Stimulated activated naive CD8-positive, alpha-beta T cell treated with anti-CD3 and anti-CD28 coated beads, Interleukin-15, Interleukin-2, amounts not matched to agents 100 ng/mL and 50 ng/mL, for 24 hours (primary cell): ENCODE measurements around the gene OR2AK2.
"Not testable (repeated sequence)": the region's sequence is repeated elsewhere in the genome, so short reads cannot be mapped to it uniquely, and the experiment has no call there.

Source experiments
- H3K27ac Mint-ChIP-seq: one replicate; pipeline ENCODE4 v1.8.0; 2021; ENCODE audit warnings: mild to moderate bottlenecking, mixed read lengths
- H3K27me3 Mint-ChIP-seq: one replicate; pipeline ENCODE4 v1.8.0; 2021; ENCODE audit warnings: mixed read lengths
- H3K36me3 Mint-ChIP-seq: one replicate; pipeline ENCODE4 v1.8.0; 2021; ENCODE audit warnings: low read depth, mixed read lengths
- H3K4me1 Mint-ChIP-seq: one replicate; pipeline ENCODE4 v1.8.0; 2021; ENCODE audit warnings: low read depth, mixed read lengths
- H3K4me3 Mint-ChIP-seq: one replicate; pipeline ENCODE4 v1.8.0; 2021; ENCODE audit warnings: mild to moderate bottlenecking, mixed read lengths
- H3K9me3 Mint-ChIP-seq: one replicate; pipeline ENCODE4 v1.8.0; 2021; ENCODE audit warnings: mixed read lengths

Gene OR2AK2

GRCh38 chr1:247964933-247965332 lies at the start of gene OR2AK2:
TSS of gene OR2AK2 (plus strand) at chr1:247965233. CDS start at chr1:247965377, 144 bp downstream.
- Mint-ChIP-seq H3K4me1 (no peaks in the 10 kb centered on the region), H3K27ac (no peak within 1 kb of the TSS), H3K4me3 (no peak within 1 kb of the TSS), H3K36me3 (no peaks in the 10 kb centered on the region), H3K27me3 (peaks cover 9% of the 10 kb centered on the region), H3K9me3 (peaks cover 5% of the 10 kb centered on the region)

- Mint-ChIP-seq H3K4me3 (no peak within 1 kb of the TSS), H3K9me3 (no peaks in the 10 kb centered on the region), H3K36me3 (no peaks in the 10 kb centered on the region), H3K27ac (no peak within 1 kb of the TSS), H3K4me1 (no peaks in the 10 kb centered on the region), H3K27me3 (peaks cover 4% of the 10 kb centered on the region)
Measured at GRCh38 chr1:247919952-247920351, 45.1 kb upstream of the OR2AK2 start, which contains the start of gene OR2T8. TSS of gene OR2T8 (plus strand) at chr1:247920252. CDS start at chr1:247921018, 766 bp downstream.

- H3K27me3 Mint-ChIP-seq, result no peaks in the 10 kb centered on the region
- no peaks in the 10 kb centered on the region for H3K36me3 Mint-ChIP-seq
- H3K27ac Mint-ChIP-seq, result no peak overlapping the region
- no peaks in the 10 kb centered on the region for H3K9me3 Mint-ChIP-seq
- no peak overlapping the region for H3K4me3 Mint-ChIP-seq
- H3K4me1 Mint-ChIP-seq, result no peaks in the 10 kb centered on the region
Measured at GRCh38 chr1:247923941-247924340, 41.1 kb upstream of the OR2AK2 start.

DNA sequence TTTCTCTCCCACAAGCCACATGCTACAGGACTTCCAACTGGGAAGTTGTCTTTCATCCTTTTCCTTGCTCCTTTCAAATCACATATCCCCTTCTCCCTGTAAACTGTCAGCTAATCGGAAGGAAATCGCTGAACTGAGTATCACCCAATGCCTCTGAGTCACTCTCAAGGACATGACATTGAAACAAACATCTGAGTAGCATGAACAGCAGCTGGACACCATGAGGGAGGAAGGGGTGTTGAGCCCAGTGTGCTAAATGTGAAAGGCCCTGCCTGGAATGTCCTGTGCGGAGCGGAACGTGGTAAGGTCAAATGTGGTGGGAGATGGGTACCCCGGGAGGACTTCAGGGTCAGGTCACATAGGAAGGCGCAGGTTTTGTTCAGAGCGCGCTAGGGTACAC lies 40.2 kb upstream of the OR2AK2 start, which contains the start of gene OR2AJ1:
Gene OR2AJ1, plus strand, starts transcription at position 22 of the 400 bp plus-strand sequence. CDS start 8,880 bp downstream, outside the sequence.
- H3K4me3 Mint-ChIP-seq, result no peak within 1 kb of the TSS
- no peaks in the 10 kb centered on the region for H3K4me1 Mint-ChIP-seq
- H3K27ac Mint-ChIP-seq, result no peak within 1 kb of the TSS
- H3K9me3 Mint-ChIP-seq, result no peaks in the 10 kb centered on the region
- no peaks in the 10 kb centered on the region for H3K36me3 Mint-ChIP-seq
- no peaks in the 10 kb centered on the region for H3K27me3 Mint-ChIP-seq

DNA sequence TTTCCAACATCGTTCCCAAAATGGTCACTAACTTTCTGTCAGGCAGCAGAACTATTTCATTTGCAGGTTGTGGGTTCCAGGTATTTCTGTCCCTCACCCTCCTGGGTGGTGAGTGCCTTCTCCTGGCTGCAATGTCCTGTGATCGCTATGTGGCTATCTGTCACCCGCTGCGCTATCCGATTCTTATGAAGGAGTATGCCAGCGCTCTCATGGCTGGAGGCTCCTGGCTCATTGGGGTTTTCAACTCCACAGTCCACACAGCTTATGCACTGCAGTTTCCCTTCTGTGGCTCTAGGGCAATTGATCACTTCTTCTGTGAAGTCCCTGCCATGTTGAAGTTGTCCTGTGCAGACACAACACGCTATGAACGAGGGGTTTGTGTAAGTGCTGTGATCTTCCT lies 31.0 kb upstream of the OR2AK2 start:
- Mint-ChIP-seq H3K4me1 (no peaks in the 10 kb centered on the region), H3K27me3 (no peaks in the 10 kb centered on the region), H3K27ac (no peak overlapping the region), H3K36me3 (no peaks in the 10 kb centered on the region), H3K4me3 (no peak overlapping the region), H3K9me3 (peaks cover 8% of the 10 kb centered on the region)

- H3K9me3 Mint-ChIP-seq, result peaks cover 8% of the 10 kb centered on the region
- no peak overlapping the region for H3K27ac Mint-ChIP-seq
- H3K4me3 Mint-ChIP-seq, result no peak overlapping the region
- no peaks in the 10 kb centered on the region for H3K36me3 Mint-ChIP-seq
- no peaks in the 10 kb centered on the region for H3K4me1 Mint-ChIP-seq
- H3K27me3 Mint-ChIP-seq, result no peaks in the 10 kb centered on the region
Measured at GRCh38 chr1:247935781-247936180, 29.3 kb upstream of the OR2AK2 start.

DNA sequence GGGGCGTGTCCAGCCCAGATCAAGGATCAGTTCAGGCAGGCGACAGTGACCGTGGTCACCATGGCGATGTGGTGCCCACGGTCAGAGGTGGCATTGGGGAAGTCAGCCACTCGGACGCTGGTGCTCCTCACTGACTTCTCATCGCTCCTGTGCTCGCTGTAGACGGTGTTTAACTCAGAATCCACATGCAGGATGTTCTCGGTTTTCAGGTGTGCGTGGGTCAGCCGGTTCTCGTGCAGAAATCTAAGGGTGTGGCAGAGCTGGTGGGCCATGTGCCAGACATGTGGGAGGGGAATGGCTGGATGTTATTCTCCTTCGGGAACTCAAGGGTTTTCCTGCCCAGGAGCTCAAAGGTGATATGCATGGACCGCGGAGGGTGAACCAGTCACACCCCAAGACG lies 28.6 kb upstream of the OR2AK2 start:
- Mint-ChIP-seq H3K36me3 (no peaks in the 10 kb centered on the region), H3K27ac (no peak overlapping the region), H3K27me3 (no peaks in the 10 kb centered on the region)

DNA sequence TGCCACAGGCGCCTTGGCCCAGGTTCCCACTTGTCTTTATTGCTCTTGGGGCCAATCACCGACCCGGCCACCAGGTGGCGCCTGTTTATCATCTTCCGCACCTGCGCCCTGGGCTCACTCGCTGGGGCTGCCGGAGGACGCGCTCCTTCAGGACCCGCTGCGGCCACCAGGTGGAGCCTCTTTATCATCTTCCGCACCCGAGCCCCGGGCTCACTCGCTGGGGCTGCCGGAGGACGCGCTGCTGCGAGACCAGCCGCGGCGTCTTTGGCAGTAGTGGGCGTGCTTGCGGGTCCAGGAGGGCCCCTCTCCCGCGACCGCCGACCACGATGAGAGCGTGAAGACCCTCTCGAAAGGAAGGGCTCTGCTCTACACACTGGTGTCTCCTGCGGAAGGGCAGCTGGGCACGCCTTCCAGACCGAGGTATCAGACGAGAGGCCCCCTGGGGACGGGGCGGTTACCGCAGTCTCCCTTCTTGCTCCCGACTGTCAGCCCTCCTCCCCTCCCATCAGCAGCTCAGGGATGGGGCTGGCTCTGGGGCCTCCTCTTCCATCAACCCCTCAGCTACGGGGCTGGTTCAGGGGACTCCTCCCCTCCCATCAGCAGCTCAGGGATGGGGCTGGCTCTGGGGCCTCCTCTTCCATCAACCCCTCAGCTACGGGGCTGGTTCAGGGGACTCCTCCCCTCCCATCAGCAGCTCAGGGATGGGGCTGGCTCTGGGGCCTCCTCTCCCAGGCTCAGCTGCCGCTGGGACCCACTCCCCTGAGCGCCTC lies 27.9 kb upstream of the OR2AK2 start:
- not testable (repeated sequence) for H3K27me3 Mint-ChIP-seq, H3K4me1 Mint-ChIP-seq, H3K4me3 Mint-ChIP-seq, H3K9me3 Mint-ChIP-seq, H3K36me3 Mint-ChIP-seq, H3K27ac Mint-ChIP-seq

More for the DNA sequence above, 28.6 kb upstream of the OR2AK2 start:
- H3K4me1 Mint-ChIP-seq, result no peaks in the 10 kb centered on the region
- no peak overlapping the region for H3K4me3 Mint-ChIP-seq
- H3K9me3 Mint-ChIP-seq, result peaks cover 8% of the 10 kb centered on the region

DNA sequence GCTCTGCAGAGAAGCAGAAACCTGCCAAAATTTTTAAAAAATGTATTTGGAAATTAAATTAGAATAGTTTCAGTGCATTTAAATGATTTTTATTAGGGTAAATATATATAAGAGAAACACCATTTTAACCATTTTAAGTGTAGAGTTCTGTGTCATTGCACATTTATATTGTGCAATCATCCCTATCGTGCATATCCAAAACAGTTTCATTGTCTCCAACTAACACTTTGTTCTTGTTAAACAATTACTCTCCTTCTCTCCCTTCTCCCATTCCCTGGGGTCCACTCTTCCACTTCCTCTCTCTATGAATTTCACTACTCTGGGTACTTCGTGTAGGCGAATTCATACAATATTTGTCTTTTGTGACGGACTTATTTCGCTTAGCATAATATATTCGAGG lies 22.4 kb upstream of the OR2AK2 start:
- Mint-ChIP-seq H3K9me3 (peaks cover 5% of the 10 kb centered on the region), H3K27ac (no peak overlapping the region), H3K4me1 (no peaks in the 10 kb centered on the region), H3K4me3 (no peak overlapping the region), H3K36me3 (no peaks in the 10 kb centered on the region), H3K27me3 (no peaks in the 10 kb centered on the region)

DNA sequence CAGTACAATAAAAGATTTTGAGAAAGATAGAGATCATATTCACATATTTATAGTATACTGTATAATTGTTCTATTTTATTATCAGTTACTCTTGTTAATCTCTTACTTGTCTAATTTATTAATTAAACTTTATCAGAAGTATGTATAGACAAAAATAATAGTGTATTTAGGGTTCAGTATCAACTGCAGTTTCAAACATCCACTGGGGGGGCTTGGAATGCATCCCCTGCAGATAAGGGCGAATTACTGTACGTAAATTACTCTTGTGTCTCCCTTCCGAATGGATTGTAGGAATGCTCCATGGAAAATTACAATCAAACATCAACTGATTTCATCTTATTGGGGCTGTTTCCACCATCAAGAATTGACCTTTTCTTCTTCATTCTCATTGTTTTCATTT lies 16.5 kb upstream of the OR2AK2 start, which contains the start of gene OR2L8:
Gene OR2L8, plus strand, starts transcription at position 301 of the 400 bp plus-strand sequence. Its CDS starts 0 bp downstream, at position 301.
- Mint-ChIP-seq H3K4me3 (no peak within 1 kb of the TSS), H3K4me1 (no peaks in the 10 kb centered on the region), H3K36me3 (no peaks in the 10 kb centered on the region), H3K9me3 (peaks cover 4% of the 10 kb centered on the region), H3K27ac (no peak within 1 kb of the TSS), H3K27me3 (no peaks in the 10 kb centered on the region)

GRCh38 chr1:247953408-247953807 lies 11.6 kb upstream of the OR2AK2 start:
- H3K36me3 Mint-ChIP-seq, result no peaks in the 10 kb centered on the region
- no peaks in the 10 kb centered on the region for H3K4me1 Mint-ChIP-seq
- H3K9me3 Mint-ChIP-seq, result peaks cover 4% of the 10 kb centered on the region
- H3K4me3 Mint-ChIP-seq, result no peak overlapping the region
- H3K27ac Mint-ChIP-seq, result no peak overlapping the region
- H3K27me3 Mint-ChIP-seq, result no peaks in the 10 kb centered on the region

DNA sequence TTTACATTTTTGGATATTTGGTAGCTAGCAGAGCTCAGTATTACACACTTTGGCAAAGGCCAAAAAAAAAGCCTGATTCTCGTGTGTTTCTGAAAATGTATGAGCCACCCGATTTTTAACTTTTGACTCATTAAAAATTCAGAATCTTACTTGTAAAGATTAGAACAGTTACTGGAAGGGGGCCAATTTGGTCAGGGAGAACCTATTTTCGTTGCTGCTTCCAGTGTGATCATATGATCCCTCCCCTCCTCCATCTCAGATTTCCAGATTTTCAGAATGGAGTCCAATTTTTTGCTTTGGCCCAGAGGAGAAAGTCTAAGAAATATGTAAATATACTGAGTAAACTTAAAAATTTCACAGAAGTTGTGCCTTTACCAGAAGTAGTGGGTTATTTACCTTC lies 3.2 kb upstream of the OR2AK2 start:
- no peaks in the 10 kb centered on the region for H3K36me3 Mint-ChIP-seq
- peaks cover 5% of the 10 kb centered on the region for H3K27me3 Mint-ChIP-seq
- no peak overlapping the region for H3K27ac Mint-ChIP-seq
- peaks cover 5% of the 10 kb centered on the region for H3K9me3 Mint-ChIP-seq
- no peaks in the 10 kb centered on the region for H3K4me1 Mint-ChIP-seq
- no peak overlapping the region for H3K4me3 Mint-ChIP-seq

DNA sequence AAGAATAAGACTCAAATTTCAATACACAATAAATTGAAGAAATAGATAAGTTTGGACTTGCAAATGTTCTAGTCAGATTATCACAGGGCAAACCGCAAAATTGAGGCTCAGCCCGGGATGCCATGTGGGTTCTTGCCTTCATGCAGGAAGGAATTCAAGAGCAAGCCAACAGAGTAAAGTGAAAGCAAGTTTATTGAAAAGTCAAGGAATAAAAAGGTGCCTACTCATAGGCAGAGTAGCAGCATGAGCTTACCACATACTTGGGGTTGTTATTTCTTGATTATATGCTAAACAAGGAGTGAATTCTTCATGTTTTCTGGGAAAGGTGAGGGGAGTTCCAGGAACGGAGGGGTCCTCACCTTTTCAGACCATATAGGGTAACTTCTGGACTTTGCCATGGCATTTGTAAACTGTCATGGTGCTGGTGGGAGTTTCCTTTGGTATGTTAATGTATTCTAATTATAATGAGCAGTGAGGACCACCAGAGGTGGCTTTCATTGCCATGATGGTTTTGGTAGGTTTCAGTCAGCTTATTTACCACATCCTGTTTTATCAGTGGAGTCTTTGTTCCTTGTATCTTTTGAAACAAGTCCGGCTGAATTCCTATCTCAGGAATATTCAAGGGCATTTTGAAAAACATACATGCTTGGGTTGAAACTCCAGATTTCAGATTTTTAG lies 2.0 kb upstream of the OR2AK2 start:
- H3K27me3 Mint-ChIP-seq, result peaks cover 9% of the 10 kb centered on the region
- no peak overlapping the region for H3K4me3 Mint-ChIP-seq

GRCh38 chr1:247966532-247967204 lies 1.6 kb downstream of the OR2AK2 start:
- Mint-ChIP-seq H3K4me1 (no peaks in the 10 kb centered on the region), H3K9me3 (no peaks in the 10 kb centered on the region), H3K4me3 (no peak overlapping the region), H3K36me3 (no peaks in the 10 kb centered on the region), H3K27ac (no peak overlapping the region), H3K27me3 (peaks cover 4% of the 10 kb centered on the region)

More for the DNA sequence above, 2.0 kb upstream of the OR2AK2 start:
- H3K27ac Mint-ChIP-seq, result no peak overlapping the region
- no peaks in the 10 kb centered on the region for H3K4me1 Mint-ChIP-seq
- H3K36me3 Mint-ChIP-seq, result no peaks in the 10 kb centered on the region
- peaks cover 5% of the 10 kb centered on the region for H3K9me3 Mint-ChIP-seq

- H3K9me3 Mint-ChIP-seq, result peaks cover 9% of the 10 kb centered on the region
- H3K27ac Mint-ChIP-seq, result no peak overlapping the region
Measured at GRCh38 chr1:247992986-247993385, 28.0 kb downstream of the OR2AK2 start.

More at GRCh38 chr1:247992986-247993385, 28.0 kb downstream of the OR2AK2 start:
- Mint-ChIP-seq H3K4me1 (no peaks in the 10 kb centered on the region), H3K4me3 (no peak overlapping the region), H3K27me3 (no peaks in the 10 kb centered on the region), H3K36me3 (no peaks in the 10 kb centered on the region)
